Occipital lobe (tissue), 2 donors: ENCODE data around the gene IRF2BP1. TPM values are rescaled to one million over a fixed set of nuclear protein-coding genes. Genes with fewer than 3 reads are reported as not detected.
"Not testable (repeated sequence)": the region's sequence is repeated elsewhere in the genome, so short reads cannot be mapped to it uniquely, and the experiment has no call there.

Source experiments
- DNase-seq: peaks from one replicate; lab custom pipeline; 2025; lab: John Stamatoyannopoulos, UW
- total RNA-seq: library from RNA; depleted of rRNA; stranded (reverse); fragments of >200 nt; gene quantifications from one replicate; pipeline ENCODE4 v1.2.3, GENCODE V29; 2014

IRF2BP1 gene
- total RNA-seq, 1 donor from 2014 or later = 32.1 TPM

DNA sequence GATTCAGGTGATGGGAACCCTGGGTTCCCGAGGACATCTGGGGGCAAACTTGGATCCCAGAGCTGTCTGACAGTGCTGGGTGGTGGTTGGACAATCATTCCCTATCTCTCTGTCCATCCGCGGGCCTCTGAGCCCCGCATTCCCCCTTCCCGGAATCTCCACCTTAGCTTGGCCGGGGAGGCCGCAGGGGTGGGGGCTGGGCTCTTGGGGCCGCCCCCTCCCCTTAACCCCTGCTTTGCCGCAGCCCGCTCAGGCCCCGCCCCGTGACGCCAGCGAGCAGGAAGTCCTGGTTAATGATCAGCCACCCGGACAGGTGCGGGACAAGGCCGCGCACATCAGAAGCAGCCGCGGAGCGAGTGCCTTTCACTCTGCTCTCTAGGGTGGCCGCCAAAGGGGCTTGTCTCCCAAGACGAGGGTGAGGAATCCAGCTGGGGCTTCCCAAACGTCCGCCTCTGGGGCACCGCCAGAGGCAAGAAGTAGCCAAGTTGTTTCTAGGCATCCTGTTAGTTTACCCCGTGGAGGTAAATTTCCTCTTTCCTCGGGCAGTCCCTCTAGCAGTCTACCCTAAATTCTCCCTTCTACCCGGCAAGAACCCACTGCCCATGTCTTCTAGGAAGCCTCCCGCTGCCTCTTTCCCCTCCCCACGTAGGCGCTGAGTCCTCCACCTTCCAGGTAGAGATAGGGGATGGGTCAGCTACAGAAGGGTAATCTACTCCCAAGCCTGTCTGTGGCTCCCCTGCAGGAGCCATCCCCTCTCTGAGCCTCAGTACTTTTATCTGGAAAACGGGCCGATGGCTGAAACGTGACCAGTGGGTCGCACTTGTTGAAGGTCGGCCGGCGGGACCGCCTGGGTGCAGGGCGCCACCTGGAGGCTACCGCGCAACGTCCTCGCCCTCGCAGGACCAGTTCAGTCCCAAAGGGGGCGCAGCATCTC, 3.0 kb downstream of the IRF2BP1 start:
- DNase-seq = peak; percentile 44

DNA sequence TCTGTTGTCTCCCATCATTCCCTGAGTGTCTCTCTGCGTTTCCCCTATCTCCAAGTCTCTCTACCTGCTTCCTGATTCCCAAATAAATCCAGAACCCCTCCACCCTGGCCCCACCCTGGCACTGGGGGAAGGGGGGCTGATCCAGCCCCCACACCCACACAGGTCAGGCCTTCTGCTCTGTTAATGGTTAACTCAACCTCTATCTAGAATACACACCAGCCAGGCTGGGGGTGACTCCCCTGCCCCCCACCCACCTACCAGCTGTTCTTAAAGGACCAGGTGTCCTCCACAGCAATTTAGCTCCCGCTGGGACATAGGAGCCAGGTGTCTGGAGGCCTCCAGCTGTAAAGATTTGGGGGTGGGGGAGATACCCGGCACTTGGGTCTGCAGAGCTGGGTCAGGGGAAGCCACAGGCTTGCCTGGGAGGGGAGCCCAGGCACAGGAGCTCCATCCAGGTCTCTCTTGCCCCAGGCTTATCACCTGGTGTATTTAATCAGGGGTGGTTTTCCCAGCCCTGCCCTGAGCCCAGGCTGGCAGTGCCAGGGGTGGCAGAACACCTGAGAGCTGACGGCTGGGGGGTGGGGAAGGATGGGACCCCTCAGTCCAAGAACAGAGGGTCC, 3.9 kb downstream of the IRF2BP1 start:
- DNase-seq = no peak

DNA sequence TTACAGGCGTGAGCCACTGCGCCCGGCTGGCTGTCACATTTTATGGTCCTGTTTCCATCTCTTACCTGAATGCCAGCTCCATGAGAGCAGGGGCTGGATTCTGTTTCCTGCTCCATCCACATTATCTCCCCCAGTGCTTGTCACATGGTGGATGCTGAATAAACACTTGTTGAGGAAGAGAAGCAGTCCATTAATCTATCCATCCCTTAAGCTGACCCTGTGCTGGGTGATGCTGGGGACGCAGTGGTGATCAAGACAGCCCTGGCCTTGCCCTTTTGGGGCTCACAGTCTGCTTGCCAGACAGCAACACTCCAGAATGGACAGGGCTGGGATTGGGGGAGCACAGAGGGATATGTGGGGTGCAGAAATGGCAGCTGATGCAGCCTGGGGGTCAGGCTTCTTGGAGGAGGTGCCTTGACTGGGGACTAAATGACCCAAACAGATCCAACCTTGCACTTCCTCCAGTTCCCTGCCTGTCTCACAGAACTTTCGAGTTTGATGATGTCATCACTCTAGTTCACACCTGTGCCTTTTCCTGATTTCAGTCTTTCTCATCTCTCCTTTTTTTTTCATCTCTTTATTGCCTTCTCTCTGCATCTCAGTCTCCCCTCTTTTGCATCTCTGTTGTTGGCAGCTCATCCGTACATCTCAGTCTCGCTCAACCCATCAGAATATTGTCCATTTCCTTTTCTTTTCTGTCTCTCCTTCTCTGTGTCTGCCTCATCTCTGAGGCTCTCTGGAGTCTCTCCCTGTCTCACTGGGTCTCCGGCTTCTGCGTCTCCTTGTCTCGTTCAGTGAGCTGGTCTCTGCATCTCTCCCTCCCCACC, 4.6 kb downstream of the IRF2BP1 start:
- DNase-seq = no peak

DNA sequence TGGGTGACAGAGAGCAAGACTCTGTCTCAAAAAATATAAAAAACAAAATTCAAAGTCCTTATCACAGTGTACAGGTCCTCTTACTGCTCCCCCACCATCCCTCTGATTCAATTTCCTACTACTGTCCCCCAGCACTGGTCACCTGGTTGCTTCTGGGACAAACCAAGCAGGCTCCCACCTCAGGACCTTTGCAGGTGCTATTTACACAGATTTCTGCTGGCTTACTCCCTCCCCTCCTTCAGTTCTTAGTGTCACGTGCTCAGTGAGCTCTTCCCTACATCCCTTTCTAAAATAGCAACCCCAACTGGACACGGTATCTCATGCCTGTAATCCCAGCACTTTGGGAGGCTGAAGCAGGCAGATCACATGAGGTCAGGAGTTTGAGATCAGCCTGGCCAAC, 6.0 kb downstream of the IRF2BP1 start:
- DNase-seq = no peak

DNA sequence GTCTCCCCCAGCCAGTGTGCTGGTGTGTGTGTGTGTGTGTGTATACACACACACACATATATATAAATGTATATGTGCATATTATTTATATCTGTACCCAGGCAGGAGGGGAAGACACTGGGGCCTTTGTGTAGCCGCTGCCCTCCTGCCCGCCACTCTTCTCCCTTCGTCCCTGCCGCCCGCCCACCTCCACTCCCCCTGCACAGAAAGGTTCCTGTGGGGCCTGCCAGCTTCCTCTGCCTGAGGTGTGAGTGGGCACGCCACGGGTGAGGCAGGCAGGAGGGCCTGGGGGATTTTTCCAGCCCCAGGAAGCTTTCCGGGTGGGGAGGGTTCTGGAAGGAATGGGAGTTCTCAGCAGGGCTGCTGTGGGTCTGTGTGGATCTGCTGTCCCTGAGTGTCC, 6.9 kb downstream of the IRF2BP1 start:
- DNase-seq = no peak

DNA sequence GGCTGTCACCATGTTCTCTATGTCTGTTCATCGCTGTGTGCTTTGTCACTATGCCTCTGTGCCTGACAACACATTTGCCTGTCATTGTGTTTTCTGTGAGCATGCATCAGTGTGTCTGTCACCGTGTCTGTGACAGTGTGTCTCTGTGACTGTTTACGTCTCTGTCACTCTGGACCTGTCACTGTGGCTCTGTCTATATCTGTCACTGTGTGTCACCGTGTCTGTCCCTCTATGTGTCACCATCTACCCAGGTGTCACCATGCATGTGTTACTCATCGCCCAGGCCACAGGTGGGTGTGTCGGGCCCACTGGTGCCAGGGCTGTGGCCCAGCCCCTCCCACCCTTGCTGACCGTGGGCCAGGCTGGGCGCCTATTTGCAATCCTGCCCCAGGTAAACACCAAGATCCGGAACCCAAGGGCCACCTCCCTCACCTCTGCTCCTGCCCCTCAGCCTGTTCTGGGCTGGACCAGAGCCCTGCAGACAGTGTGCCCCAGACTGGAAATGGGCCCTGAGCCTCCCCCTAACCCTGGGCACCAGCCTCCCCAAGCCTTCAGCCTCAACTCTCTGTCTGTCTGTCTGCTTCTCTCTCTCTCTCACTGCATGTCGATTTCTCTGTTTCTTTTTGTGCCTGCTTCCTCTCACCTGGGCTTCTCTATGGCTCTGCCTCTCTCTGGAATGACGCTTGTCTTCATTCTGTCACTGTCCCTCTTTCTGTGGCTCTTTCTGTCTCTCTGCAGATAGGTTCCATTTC, 7.7 kb downstream of the IRF2BP1 start:
- DNase-seq = no peak

DNA sequence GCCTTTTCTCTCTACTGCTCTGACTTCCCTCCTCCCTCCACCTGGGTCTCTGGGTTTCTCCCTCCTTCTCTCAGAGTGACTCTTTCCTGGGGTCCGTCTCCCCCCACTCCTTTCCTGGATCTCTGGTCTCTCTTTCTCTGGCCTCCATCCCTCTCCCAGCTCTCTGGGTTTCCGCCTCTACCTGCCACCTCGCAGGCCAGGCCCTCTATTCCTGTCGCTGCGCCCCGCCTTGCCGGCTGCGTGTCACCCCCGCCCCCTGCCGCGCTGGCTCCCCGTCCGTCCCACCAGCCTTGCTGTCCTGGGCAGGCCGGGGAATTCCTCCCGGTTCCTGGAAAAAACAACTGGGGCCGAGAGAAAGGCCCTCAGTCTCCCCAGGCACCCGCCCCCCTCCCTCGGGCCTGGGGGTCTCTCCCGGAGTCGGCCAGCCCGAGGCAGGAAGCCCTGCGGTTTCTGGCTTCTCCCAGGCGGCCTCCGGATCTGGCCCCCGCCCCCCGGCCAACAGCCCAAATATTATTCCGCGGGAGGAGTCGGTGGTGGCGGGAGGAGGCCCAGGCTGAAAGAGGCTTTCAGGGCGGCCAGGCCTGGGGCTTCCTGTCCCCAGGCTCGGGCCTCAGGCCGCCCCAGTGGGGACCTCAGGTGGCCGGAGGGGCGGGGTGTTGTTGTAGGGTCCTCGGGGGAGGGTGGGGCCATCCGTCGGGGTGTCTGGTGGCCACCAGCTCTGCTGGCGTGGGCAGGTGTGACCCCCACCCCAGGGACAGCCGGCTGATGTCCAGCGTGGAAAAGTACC, 9.3 kb downstream of the IRF2BP1 start:
- DNase-seq = no peak

DNA sequence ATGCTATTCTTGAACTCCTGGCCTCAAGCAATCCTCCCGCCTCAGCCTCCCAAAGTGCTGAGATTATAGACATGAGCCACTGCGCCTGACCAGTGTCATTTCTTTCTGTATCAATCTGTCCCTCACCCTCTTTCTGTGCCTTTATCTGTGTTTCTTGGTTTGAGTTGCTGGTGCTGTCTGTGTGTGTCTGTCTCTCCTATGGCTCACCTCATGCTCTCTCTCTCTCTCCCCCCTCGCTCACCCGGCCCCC, 9.9 kb downstream of the IRF2BP1 start:
- DNase-seq = no peak

DNA sequence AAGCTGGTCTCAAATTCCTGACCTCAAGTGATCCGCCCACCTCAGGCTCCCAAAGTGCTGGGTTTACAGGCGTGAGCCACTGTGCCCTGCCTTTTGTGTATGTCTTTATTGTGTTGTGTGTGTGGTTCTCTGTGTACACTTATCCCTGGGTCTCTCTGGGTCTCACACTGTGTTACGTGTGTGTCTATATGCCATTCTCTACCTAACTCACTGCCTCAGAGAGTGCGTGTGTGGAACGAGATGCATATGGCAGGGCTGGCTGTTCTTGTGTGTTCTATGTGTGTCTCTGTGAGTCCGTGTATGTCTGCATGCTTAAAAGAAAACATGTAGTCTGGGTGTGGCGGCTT, 11.3 kb downstream of the IRF2BP1 start:
- DNase-seq = no peak

DNA sequence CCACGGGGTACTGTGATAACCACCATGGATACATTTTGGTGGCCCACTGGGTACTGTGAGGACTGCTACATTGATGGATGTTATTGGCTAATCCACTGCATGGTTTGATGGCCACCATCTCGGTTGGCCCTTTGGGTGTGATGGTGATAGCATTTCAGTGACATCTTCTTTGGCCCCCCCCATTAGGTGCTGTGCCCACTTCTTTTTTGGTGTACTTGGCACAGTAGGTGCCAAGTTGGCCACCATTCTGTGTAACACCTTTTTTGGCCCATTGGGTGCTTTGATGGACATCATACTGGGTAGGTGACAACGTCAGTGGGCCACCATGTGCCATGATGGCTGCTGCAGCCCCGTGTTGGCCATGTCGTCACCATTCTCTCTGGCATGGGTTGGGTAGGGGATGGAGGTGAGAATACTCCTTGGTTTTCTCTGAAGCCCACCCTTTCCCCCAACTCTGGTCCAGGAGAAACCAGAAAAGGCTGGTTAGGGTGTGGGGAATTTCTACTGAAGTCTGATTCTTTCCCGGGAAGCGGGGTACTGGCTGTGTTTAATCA, 12.6 kb downstream of the IRF2BP1 start:
- DNase-seq = no peak

DNA sequence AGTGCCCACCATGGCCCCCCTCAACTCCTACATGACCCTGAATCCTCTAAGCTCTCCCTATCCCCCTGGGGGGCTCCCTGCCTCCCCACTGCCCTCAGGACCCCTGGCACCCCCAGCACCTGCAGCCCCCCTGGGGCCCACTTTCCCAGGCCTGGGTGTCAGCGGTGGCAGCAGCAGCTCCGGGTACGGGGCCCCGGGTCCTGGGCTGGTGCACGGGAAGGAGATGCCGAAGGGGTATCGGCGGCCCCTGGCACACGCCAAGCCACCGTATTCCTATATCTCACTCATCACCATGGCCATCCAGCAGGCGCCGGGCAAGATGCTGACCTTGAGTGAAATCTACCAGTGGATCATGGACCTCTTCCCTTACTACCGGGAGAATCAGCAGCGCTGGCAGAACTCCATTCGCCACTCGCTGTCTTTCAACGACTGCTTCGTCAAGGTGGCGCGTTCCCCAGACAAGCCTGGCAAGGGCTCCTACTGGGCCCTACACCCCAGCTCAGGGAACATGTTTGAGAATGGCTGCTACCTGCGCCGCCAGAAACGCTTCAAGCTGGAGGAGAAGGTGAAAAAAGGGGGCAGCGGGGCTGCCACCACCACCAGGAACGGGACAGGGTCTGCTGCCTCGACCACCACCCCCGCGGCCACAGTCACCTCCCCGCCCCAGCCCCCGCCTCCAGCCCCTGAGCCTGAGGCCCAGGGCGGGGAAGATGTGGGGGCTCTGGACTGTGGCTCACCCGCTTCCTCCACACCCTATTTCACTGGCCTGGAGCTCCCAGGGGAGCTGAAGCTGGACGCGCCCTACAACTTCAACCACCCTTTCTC, 13.6 kb downstream of the IRF2BP1 start:
- no peak for DNase-seq

DNA sequence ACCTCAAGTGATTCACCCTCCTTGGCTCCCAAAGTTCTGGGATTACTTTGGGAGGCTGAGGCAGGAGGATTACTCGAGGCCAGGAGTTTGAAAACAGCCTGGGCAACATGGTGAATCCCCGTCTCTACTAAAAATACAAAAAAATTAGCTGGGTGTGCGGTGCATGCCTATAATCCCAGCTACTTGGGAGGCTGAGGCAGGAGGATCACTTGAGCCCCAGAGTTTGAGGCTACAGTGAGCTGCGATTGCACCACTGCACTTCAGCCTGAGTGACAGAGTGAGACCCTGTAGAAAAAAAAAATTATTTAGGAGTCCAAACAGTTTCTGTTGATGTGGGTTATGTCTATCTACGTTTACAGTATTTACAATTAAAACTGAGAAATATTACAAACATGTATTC, 15.1 kb downstream of the IRF2BP1 start:
- no peak for DNase-seq

DNA sequence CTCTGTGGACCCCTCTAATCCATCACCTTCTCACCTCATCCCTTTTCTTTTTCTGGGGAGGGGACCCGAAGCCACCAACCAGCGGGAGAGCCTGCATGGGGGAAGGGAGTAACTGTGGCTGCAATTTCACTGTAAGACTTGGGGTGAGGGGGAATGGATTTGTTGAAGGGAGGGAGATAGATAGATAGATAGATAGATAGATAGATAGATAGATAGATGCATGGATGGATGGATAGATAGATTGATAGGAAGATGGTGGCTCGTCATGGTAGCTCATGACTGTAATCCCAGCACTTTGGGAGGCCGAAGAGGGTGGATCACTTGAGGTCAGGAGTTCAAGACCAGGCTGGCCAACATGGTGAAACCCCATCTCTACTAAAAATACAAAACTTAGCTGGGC, 18.7 kb downstream of the IRF2BP1 start:
- DNase-seq = not testable (repeated sequence)

DNA sequence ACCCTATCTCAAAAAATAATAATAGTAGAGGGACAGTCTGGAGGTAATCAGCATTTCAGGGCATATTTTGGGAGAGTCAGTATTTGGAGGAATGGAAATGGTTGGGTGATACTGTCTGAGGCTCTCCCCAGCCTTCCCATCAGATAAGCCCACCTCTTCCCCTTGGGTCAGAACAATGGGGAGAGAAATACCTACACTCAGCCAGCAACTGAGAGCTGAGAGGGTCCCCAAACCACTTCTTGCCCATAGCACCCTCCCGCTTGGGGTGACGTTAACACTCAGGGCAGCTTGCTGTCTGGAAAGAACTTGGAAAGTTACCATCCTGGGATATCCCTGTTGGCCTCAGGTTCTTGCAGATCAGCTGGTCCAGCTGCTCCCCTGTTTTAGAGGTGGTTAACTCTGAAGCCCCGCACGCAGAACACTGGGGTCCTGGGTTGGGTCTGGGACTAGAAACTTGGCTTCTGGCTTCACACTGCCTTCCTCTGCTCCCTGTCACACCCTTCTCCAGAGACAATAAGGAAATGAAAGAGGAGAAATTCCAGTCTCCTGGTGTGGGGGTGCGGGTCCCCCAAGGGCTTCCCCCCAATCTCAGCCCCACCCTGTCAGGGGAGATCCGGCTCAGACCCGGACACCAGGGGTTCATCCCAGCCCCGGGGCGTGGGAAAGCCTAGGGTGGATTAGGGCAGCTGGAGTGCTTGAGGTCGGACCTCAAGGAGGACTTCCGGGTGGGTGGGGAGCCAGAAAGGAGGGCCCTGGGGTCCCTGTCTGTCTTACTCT, 19.4 kb downstream of the IRF2BP1 start:
- no peak for DNase-seq

DNA sequence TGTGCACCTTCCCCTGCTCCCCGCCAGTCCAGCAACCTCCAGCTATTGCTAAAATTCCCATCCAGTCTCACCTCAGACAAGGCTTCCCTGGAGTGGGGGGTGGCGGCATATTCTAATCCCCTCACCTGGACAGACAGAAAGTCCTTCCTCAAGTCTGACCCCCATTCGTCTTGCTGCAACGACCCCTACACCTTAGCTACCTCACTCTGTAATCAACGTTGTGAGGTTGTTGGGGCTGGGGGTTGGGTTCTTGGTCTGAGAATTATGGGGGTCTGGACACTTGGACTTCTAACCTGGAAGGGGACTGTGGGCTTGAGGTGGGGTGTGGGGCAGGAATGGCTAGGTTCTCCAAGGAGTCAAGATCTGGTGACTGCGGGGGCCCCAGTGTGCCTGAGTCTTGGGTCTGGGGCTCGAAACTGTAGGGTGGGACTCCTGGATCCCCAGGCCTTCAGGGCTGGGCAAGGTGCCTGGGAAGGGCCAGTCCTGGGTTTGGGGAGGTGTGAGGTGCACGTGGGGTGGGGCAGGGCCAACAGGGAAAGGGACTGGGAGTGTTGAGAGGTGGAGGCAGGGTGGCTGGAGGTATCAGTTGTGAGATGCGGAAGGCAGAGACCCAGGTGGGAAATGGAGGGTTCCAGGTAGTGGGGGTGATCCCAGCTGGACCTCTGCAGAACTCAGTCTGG, 20.5 kb downstream of the IRF2BP1 start:
- no peak for DNase-seq

DNA sequence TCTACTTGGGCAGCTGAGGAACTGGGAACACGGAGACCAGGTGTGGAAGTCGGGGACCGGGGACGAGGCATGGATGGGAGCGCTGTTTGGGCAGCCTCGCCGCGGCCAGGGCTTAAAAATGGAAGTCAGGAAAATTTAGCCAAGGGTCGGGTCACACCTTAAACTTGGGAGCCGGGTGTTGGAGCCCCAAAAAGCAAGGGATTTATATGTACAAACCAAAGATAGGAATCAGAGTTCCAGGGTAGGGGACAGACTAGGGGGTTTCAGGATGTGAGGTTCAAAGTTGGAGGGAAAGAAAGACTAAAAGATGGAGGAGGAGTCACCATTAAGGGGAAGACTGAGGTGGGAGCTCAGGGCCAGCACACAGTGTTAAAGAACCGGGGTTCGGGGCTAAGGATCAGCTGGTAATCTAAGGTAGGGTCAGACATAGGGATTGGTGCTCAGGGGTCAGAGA, 21.3 kb downstream of the IRF2BP1 start:
- DNase-seq = no peak

DNA sequence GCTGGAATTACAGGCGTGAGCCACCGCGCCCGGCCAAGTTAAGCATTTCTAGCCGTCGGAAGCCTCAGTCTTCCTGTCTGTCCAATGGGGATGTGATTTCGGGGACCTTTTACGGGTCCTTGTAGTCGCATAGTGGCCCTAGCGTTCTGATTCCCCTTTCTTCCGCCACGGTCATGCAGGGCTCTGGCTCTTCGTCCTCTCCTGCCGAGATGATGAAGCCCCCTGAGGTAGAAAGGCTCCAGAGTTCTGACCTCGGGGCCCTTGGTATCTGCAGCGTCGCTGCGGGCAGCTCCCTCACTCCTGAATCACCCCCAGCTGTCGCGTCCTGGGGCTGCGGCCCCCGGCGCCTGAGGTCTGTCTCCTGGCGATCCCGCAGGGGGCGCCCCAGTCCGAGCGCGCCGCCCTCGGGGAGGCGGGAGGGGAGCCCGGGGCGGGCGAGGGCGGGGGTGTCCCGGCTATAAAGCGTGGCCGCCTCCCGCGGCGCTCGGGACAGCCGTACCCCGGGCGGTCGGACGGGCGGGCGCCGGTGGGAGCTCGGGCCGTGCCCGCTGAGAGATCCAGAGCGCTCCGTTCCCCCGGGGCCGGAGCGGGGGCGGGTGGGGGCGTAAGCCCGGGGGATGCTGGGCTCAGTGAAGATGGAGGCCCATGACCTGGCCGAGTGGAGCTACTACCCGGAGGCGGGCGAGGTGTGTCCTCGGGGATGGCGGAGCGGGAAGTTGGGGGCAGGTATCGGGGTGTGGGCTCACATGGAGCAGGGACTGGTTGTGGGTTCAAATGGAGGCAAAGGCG, 21.9 kb downstream of the IRF2BP1 start, which contains the start of gene FOXA3:
Gene FOXA3 (plus strand): TSS at position 487 of the 789 bp plus-strand sequence. CDS start 131 bp downstream, at position 618.
- no peak for DNase-seq
